Measurements from ENCODE around the gene PCDHGA7. TPM values are rescaled to one million over a fixed set of nuclear protein-coding genes. Genes with fewer than 3 reads are reported as not detected.

PCDHGA7 gene
- 0.11 and 0.86 TPM in 2 replicates for total RNA-seq

GRCh38 chr5:141382469-141383294 lies at the start of gene PCDHGA7:
Gene PCDHGA7 (plus strand): TSS chr5:141382742. CDS start chr5:141382900, 158 bp downstream.

GRCh38 chr5:141338538-141339306 lies 43.8 kb upstream of the PCDHGA7 start, which contains the start of gene PCDHGA2:
Gene PCDHGA2 (plus strand): TSS chr5:141338760.

GRCh38 chr5:141343242-141343952 lies 39.1 kb upstream of the PCDHGA7 start, which contains the start of gene PCDHGA3:
Gene PCDHGA3 (plus strand): TSS chr5:141343829. CDS start chr5:141344034, 205 bp downstream.

GRCh38 chr5:141349917-141350619 lies 32.5 kb upstream of the PCDHGA7 start, which contains the start of gene PCDHGB1:
Gene PCDHGB1 (plus strand): TSS chr5:141350099. CDS start chr5:141350261, 162 bp downstream.

GRCh38 chr5:141354900-141355469 lies 27.6 kb upstream of the PCDHGA7 start, which contains the start of gene PCDHGA4:
Gene PCDHGA4 (plus strand): TSS chr5:141355021. CDS start chr5:141355108, 87 bp downstream.

GRCh38 chr5:141359790-141360426 lies 22.6 kb upstream of the PCDHGA7 start, which contains the start of gene PCDHGB2:
Gene PCDHGB2 (plus strand): TSS chr5:141359994. CDS start chr5:141360136, 142 bp downstream.

GRCh38 chr5:141363952-141364660 lies 18.4 kb upstream of the PCDHGA7 start, which contains the start of gene PCDHGA5:
Gene PCDHGA5 (plus strand): TSS chr5:141364162. CDS start chr5:141364331, 169 bp downstream.

GRCh38 chr5:141369994-141370848 lies 12.3 kb upstream of the PCDHGA7 start, which contains the start of gene PCDHGB3:
Gene PCDHGB3 (plus strand): TSS chr5:141370242. CDS start chr5:141370395, 153 bp downstream.

GRCh38 chr5:141373673-141374317 lies 8.7 kb upstream of the PCDHGA7 start, which contains the start of gene PCDHGA6:
Gene PCDHGA6 (plus strand): TSS chr5:141373891. CDS start chr5:141374084, 193 bp downstream.

GRCh38 chr5:141387557-141388311 lies 5.2 kb downstream of the PCDHGA7 start, which contains the start of gene PCDHGB4:
Gene PCDHGB4 (plus strand): TSS chr5:141387698. CDS start chr5:141387885, 187 bp downstream.

GRCh38 chr5:141392429-141393198 lies 10.1 kb downstream of the PCDHGA7 start, which contains the start of gene PCDHGA8:
Gene PCDHGA8 (plus strand): TSS chr5:141392633. CDS start chr5:141392814, 181 bp downstream.

GRCh38 chr5:141397756-141398551 lies 15.4 kb downstream of the PCDHGA7 start, which contains the start of gene PCDHGB5:
Gene PCDHGB5 (plus strand): TSS chr5:141397947. CDS start chr5:141398128, 181 bp downstream.

GRCh38 chr5:141402553-141403243 lies 20.2 kb downstream of the PCDHGA7 start, which contains the start of gene PCDHGA9:
Gene PCDHGA9 (plus strand): TSS chr5:141402778. CDS start chr5:141402953, 175 bp downstream.

GRCh38 chr5:141407790-141408505 lies 25.4 kb downstream of the PCDHGA7 start, which contains the start of gene PCDHGB6:
Gene PCDHGB6 (plus strand): TSS chr5:141408021. CDS start chr5:141408203, 182 bp downstream.

Measured in hair follicular keratinocyte (primary cell).